HG02884 (cell line): ENCODE results near the gene IPO13.

Source experiments
- ATAC-seq: cut with Tn5 transposase; IDR thresholded peaks from one replicate; pipeline ENCODE4 v1.9.1; 2021; ENCODE audit warnings: mild to moderate bottlenecking, moderate library complexity; ENCODE audit not compliant: unreplicated experiment

The IPO13 gene

GRCh38 chr1:44002606-44003157, 55.9 kb downstream of the IPO13 start:
- no peak for ATAC-seq

DNA sequence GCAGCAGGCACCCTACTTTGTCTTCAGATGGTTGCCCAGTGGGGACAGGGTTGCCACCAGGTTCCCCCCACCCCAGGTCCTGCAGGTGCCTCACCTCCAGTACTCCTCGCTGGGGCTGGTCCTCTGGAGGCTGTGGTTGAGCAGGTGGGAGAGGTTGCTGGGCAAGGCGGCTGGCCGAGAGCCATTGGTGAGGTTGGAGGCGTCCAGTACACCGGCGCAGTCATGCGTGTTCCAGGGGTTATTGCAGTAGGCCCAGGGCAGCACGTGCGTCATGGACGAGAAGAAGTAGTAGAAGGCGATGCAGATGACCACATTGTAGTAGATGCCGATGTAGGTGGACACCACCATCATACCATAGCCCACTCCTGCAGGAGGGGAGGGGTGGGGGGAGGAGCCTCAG, 61.5 kb downstream of the IPO13 start:
- no peak for ATAC-seq

- ATAC-seq: no peak
Observed at GRCh38 chr1:44010935-44011471, 64.3 kb downstream of the IPO13 start.

DNA sequence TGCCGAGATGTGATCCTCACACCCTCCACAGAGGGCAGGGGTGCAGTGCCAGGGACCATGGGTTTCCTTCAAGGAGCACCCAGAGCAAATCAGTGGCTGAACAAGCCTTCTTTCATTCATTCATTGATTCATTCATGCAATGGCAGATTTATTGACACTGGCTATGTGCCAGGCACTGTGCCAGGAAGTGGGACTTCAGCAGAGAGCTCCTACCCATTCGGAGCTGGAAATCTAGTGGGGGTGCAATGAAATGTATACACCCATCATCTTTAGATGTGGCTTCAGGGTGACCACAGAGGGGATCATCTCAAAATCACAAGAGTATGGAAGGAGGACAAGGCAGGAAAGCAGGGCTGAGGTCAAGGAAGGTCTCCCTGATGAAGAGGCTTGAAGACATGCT, 65.7 kb downstream of the IPO13 start:
- no peak for ATAC-seq

GRCh38 chr1:44012941-44013609, 66.3 kb downstream of the IPO13 start:
- ATAC-seq: no peak

GRCh38 chr1:44013949-44014348, 67.2 kb downstream of the IPO13 start:
- no peak for ATAC-seq

DNA sequence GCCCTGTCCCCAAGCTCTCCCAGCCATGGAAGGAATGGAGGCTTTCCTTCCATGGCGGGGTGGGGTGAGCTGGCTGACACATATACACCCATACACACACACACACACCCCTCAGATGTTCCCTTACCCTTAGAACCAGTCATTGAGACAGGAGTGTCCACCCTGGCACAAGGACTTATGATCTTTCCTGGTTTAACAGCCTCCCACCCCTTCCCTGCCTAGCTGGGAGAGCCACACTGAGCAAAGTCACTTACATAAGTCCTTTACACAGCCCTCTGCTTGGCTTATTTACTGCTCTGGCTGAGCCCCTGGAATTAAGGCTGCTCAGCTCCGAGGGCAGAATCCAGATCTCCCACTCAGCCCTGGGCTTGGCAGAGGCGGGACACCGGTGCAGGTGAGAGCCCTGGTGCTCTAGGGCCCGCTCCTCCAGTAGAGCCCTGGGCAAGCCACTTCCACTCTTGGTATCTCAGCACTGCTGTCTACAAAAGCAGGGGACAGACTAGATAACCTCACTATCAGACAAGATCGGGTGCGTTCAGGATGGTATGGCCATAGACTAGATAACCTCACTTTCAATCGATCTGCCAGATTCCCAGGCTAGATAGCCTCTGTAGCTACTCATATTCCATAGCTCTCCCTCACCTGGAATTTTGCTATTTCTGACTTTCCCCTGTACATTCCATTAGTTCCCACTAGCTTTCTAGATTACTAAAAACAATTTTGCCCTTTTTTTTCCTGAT, 67.8 kb downstream of the IPO13 start:
- ATAC-seq: no peak

GRCh38 chr1:44015206-44015605, 68.5 kb downstream of the IPO13 start:
- no peak for ATAC-seq

DNA sequence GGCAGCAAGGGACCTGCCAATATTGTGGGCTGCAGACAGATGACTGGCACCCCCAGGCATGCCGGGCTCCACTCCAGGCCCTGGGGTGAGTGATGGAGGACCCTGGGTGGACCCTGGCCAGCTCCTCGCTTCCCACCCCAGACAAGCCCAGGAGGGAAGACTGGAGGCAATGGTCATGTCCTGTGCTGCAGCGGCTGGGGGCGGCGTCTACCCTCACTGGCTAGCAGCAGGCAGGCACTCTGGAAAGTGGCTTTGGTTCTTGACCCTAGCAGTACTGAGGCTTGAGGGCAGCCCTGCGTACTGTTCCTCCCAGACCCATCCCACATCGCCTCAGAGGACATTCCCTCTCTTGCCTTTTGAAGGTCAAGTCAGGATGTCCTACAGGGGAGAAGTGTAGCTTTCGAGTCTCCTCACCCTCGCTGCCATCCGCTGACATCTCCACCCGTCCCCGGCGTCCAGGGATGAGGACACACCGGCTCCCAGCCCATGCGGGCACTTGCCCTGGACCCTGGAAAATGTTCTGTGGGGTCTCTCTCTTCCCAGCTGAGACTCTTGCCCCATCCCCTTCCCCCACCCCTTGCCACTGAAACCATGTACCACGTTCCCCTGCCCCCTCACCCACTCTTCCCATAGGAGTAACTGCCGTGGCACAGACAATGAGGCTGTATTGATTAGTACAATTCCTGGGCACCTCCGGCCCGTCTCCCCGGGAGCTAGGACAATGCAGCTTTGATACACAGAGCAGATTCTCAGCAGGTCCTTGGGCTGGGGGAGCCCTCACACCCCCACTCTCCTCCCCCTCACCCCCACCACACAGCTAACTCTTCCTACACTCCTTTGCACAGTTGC, 69.5 kb downstream of the IPO13 start:
- no peak for ATAC-seq

GRCh38 chr1:44016890-44017400, 70.2 kb downstream of the IPO13 start:
- no peak for ATAC-seq
